GM23338 (cell line): ENCODE results near the gene TOM1L2. TPM values are rescaled to one million over a fixed set of nuclear protein-coding genes. Genes with fewer than 3 reads are reported as not detected.

ENCODE experiments used
- ATAC-seq: fragments of 200-7000 bp; cut with Tn5 transposase; 3 replicates; pipeline ENCODE4 v1.9.1; 2020
- DNase-seq: peaks from one replicate; pipeline ENCODE4 v3.0.0-alpha.2; 2015; ENCODE audit warnings: low spot score
- H2AFZ ChIP-seq: fragments of 200-600 bp; sonication (generic); 2 replicates; pipeline ENCODE4 v1.8.0; 2016; ENCODE audit warnings: antibody characterized with exemption, mild to moderate bottlenecking, moderate library complexity
- H3F3A ChIP-seq: fragments of 200-600 bp; sonication (generic); replicated peaks from 2 replicates; pipeline ENCODE4 v1.8.0; 2017; ENCODE audit warnings: antibody characterized with exemption, mixed run types, low read depth
- H3K27ac ChIP-seq: fragments of 200-600 bp; sonication (generic); 2 replicates; pipeline ENCODE4 v1.6.1; 2016; ENCODE audit warnings: low read depth
- H3K27me3 ChIP-seq: fragments of 200-600 bp; sonication (generic); 2 replicates; pipeline ENCODE4 v1.8.0; 2016; ENCODE audit warnings: mild to moderate bottlenecking, mixed run types, moderate library complexity; ENCODE audit not compliant: insufficient read depth
- H3K36me3 ChIP-seq: fragments of 200-600 bp; sonication (generic); 2 replicates; pipeline ENCODE4 v1.8.0; 2016; ENCODE audit warnings: mild to moderate bottlenecking; ENCODE audit not compliant: insufficient read depth
- H3K4me1 ChIP-seq: fragments of 200-600 bp; sonication (generic); 2 replicates; pipeline ENCODE4 v1.8.0; 2016; ENCODE audit warnings: mild to moderate bottlenecking, moderate library complexity; ENCODE audit not compliant: insufficient read depth
- H3K4me2 ChIP-seq: fragments of 200-600 bp; sonication (generic); 2 replicates; pipeline ENCODE4 v1.7.1; 2017; ENCODE audit warnings: mixed run types
- H3K4me3 ChIP-seq: fragments of 200-600 bp; sonication (generic); 2 replicates; pipeline ENCODE4 v1.6.1; 2016; ENCODE audit warnings: mixed run types
- H3K79me2 ChIP-seq: fragments of 200-600 bp; sonication (generic); replicated peaks from 2 replicates; pipeline ENCODE4 v1.8.0; 2017; ENCODE audit warnings: mild to moderate bottlenecking; ENCODE audit not compliant: insufficient read depth
- H3K9me2 ChIP-seq: fragments of 200-600 bp; sonication (generic); 2 replicates; pipeline ENCODE4 v1.8.0; 2017; ENCODE audit not compliant: insufficient read depth
- H4K20me1 ChIP-seq: fragments of 200-600 bp; sonication (generic); replicated peaks from 2 replicates; pipeline ENCODE4 v1.8.0; 2017; ENCODE audit warnings: mild to moderate bottlenecking; ENCODE audit not compliant: insufficient read depth
- H3K27ac Mint-ChIP-seq: 2 replicates; pipeline ENCODE4 v1.8.0; 2020; ENCODE audit warnings: inconsistent platforms, mild to moderate bottlenecking, moderate library complexity, mixed read lengths
- H3K27me3 Mint-ChIP-seq: 3 replicates; pipeline ENCODE4 v1.8.0; 2022; ENCODE audit warnings: low read depth, mild to moderate bottlenecking, moderate library complexity, mixed read lengths, inconsistent platforms; ENCODE audit not compliant: insufficient read depth, poor library complexity
- H3K36me3 Mint-ChIP-seq: 3 replicates; pipeline ENCODE4 v1.8.0; 2021; ENCODE audit warnings: low read depth, mild to moderate bottlenecking, inconsistent platforms, moderate library complexity, mixed read lengths
- H3K4me1 Mint-ChIP-seq: 3 replicates; pipeline ENCODE4 v1.8.0; 2020; ENCODE audit warnings: mild to moderate bottlenecking, inconsistent platforms, mixed read lengths
- H3K4me3 Mint-ChIP-seq: 3 replicates; pipeline ENCODE4 v1.8.0; 2021; ENCODE audit warnings: moderate library complexity, mild to moderate bottlenecking, inconsistent platforms, mixed read lengths
- H3K9me3 Mint-ChIP-seq: 3 replicates; pipeline ENCODE4 v1.8.0; 2020; ENCODE audit warnings: moderate library complexity, mild to moderate bottlenecking, inconsistent platforms, mixed read lengths
- CREB1 ChIP-seq: fragments of 250-450 bp; sonication (Bioruptor Pico); IDR thresholded peaks from 2 replicates; pipeline ENCODE4 v1.5.0; 2020; ENCODE audit warnings: low read depth, mild to moderate bottlenecking, moderate library complexity
- EZH2phosphoT487 ChIP-seq: fragments of 200-600 bp; sonication (generic); IDR thresholded peaks from one replicate; pipeline ENCODE4 v1.8.1; 2018; ENCODE audit warnings: antibody characterized with exemption; ENCODE audit not compliant: unreplicated experiment
- JUNB ChIP-seq: IDR thresholded peaks from one replicate; pipeline ENCODE4 v1.6.1; 2016; ENCODE audit warnings: antibody characterized with exemption; ENCODE audit not compliant: unreplicated experiment
- NANOG ChIP-seq: IDR thresholded peaks from 2 replicates; pipeline ENCODE4 v1.6.1; 2016; ENCODE audit warnings: antibody characterized with exemption, borderline replicate concordance
- POLR2AphosphoS5 ChIP-seq: IDR thresholded peaks from 2 replicates; pipeline ENCODE4 v1.6.1; 2016; ENCODE audit warnings: antibody characterized with exemption, low read depth
- ZNF114 ChIP-seq: fragments of 250-450 bp; sonication (Bioruptor Pico); IDR thresholded peaks from 2 replicates; pipeline ENCODE4 v1.5.0; 2020; ENCODE audit warnings: mild to moderate bottlenecking, moderate library complexity
- polyA plus RNA-seq: library from polyadenylated mRNA; unstranded; fragments of >200 nt; fragmentation: Nextera tagmentation; extraction: Ambion mirVana; gene quantifications from 2 replicates; pipeline ENCODE4 v1.2.1, GENCODE V29; 2016
- total RNA-seq: library from RNA; depleted of rRNA; stranded (reverse); fragments of >200 nt; shearing (Covaris generic); gene quantifications from 2 replicates; pipeline ENCODE4 v1.2.3, GENCODE V29; 2014
- TF ChIP-seq, protein P1 (sequence below): IDR thresholded peaks from 2 replicates; pipeline ENCODE4 v1.6.1; 2016; ENCODE audit warnings: antibody characterized with exemption
- TF ChIP-seq, protein P2 (sequence below), 2 experiments: fragments of 200-600 bp in 1 of 2; sonication (generic) in 1 of 2; conservative IDR thresholded peaks; 2 replicates each; pipeline versions ENCODE4 v1.5.1 to v1.6.1; 2016 to 2017; ENCODE audit warnings: antibody characterized with exemption in 2 of 2, low read depth in 2 of 2, mild to moderate bottlenecking in 2 of 2, moderate library complexity in 1 of 2
- TF ChIP-seq, protein P3 (sequence below): IDR thresholded peaks from one replicate; pipeline ENCODE4 v1.6.1; 2018; ENCODE audit warnings: antibody characterized with exemption; ENCODE audit not compliant: unreplicated experiment

The TOM1L2 gene
- total and polyA plus RNA-seq, 2 experiments from 2014 or later, result 3.3 TPM

DNA sequence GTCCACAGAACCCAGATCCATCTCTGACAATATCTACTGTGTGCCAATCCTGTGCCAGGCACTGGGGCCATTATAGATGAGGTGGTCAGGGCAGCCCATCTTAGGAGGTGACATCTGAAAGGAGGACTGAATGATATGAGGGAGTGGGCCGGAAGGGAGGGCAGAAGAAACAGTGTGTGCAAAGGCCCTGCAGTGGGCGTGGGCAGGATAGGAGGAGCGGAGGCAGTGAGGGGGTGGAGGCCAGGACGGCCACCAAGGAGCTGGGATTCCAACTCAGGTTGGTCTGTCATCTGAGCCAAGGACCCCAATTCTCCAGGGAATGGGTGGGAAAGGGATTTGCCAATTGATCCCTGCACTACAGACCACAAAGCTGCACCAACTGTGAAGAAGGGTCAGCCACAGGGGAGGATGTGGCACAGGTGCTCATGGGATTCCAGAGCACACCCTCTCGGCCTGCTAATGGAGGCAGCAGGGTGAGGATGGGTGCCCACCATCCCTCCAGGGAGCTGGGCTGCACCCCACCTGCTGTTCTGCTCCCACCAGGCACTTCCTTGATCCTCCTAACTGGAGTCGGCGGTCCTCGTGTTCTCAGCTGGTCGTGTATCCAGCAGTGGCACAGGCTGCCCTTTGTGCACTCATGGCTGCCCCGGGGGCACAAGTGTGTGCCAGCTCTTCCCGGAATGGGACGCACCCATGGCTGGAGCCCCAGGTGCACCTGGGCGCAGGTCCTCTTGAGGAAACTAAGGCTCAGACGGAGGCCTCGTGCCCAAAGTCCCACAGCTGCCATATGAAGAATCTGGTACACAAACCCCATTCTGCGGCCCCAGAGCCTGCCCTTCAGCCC lies 145.0 kb downstream of the TOM1L2 start:
- Mint-ChIP-seq H3K4me1 (peaks cover 57% of the 10 kb centered on the region), H3K27ac (no peak overlapping the region)

More for the DNA sequence above, 145.0 kb downstream of the TOM1L2 start:
- ATAC-seq (no peak), DNase-seq (no peak)
- no peaks in the 10 kb centered on the region for H3K9me3 Mint-ChIP-seq
- Histone ChIP-seq H3K27ac (no peak overlapping the region), H3K9me2 (no peaks in the 10 kb centered on the region), H4K20me1 (peaks cover 64% of the 10 kb centered on the region), H3K79me2 (peaks cover 82% of the 10 kb centered on the region), H3K4me3 (no peak overlapping the region), H2AFZ (no peak overlapping the region), H3K4me1 (peaks cover 38% of the 10 kb centered on the region), H3K36me3 (0 out of 2 replicates have a peak, but pooled peaks cover 5% of the 10 kb centered on the region), H3K4me2 (no peak overlapping the region), H3F3A (peaks cover 13% of the 10 kb centered on the region), H3K27me3 (no peaks in the 10 kb centered on the region)
- peaks cover 23% of the 10 kb centered on the region for H3K36me3 Mint-ChIP-seq
- H3K4me3 Mint-ChIP-seq, result no peak overlapping the region
- H3K27me3 Mint-ChIP-seq, result peaks cover 18% of the 10 kb centered on the region
- TF ChIP-seq CREB1 (CRISPR knock-in tag) (no peak), ZNF114 (no peak), POLR2AphosphoS5 (no peak), EZH2phosphoT487 (no peak), NANOG (no peak), JUNB (no peak)
- TF ChIP-seq, protein P1, sequence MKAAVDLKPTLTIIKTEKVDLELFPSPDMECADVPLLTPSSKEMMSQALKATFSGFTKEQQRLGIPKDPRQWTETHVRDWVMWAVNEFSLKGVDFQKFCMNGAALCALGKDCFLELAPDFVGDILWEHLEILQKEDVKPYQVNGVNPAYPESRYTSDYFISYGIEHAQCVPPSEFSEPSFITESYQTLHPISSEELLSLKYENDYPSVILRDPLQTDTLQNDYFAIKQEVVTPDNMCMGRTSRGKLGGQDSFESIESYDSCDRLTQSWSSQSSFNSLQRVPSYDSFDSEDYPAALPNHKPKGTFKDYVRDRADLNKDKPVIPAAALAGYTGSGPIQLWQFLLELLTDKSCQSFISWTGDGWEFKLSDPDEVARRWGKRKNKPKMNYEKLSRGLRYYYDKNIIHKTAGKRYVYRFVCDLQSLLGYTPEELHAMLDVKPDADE, result no peak
- TF ChIP-seq, protein P2, sequence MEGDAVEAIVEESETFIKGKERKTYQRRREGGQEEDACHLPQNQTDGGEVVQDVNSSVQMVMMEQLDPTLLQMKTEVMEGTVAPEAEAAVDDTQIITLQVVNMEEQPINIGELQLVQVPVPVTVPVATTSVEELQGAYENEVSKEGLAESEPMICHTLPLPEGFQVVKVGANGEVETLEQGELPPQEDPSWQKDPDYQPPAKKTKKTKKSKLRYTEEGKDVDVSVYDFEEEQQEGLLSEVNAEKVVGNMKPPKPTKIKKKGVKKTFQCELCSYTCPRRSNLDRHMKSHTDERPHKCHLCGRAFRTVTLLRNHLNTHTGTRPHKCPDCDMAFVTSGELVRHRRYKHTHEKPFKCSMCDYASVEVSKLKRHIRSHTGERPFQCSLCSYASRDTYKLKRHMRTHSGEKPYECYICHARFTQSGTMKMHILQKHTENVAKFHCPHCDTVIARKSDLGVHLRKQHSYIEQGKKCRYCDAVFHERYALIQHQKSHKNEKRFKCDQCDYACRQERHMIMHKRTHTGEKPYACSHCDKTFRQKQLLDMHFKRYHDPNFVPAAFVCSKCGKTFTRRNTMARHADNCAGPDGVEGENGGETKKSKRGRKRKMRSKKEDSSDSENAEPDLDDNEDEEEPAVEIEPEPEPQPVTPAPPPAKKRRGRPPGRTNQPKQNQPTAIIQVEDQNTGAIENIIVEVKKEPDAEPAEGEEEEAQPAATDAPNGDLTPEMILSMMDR (conservative IDR thresholded peaks at IDR 0.05; ENCODE audit: low read depth in 2 of 2), result no peak
- TF ChIP-seq, protein P3, sequence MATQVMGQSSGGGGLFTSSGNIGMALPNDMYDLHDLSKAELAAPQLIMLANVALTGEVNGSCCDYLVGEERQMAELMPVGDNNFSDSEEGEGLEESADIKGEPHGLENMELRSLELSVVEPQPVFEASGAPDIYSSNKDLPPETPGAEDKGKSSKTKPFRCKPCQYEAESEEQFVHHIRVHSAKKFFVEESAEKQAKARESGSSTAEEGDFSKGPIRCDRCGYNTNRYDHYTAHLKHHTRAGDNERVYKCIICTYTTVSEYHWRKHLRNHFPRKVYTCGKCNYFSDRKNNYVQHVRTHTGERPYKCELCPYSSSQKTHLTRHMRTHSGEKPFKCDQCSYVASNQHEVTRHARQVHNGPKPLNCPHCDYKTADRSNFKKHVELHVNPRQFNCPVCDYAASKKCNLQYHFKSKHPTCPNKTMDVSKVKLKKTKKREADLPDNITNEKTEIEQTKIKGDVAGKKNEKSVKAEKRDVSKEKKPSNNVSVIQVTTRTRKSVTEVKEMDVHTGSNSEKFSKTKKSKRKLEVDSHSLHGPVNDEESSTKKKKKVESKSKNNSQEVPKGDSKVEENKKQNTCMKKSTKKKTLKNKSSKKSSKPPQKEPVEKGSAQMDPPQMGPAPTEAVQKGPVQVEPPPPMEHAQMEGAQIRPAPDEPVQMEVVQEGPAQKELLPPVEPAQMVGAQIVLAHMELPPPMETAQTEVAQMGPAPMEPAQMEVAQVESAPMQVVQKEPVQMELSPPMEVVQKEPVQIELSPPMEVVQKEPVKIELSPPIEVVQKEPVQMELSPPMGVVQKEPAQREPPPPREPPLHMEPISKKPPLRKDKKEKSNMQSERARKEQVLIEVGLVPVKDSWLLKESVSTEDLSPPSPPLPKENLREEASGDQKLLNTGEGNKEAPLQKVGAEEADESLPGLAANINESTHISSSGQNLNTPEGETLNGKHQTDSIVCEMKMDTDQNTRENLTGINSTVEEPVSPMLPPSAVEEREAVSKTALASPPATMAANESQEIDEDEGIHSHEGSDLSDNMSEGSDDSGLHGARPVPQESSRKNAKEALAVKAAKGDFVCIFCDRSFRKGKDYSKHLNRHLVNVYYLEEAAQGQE, result no peak
